ENCODE measurements around the gene RNF175. TPM values are rescaled to one million over a fixed set of nuclear protein-coding genes. Genes with fewer than 3 reads are reported as not detected.

Gene RNF175
- total and polyA plus RNA-seq, 4 donors = 7.8 to 41.7 (median 32.9) TPM

GRCh38 chr4:153777421-153777820 is 17.6 kb upstream of the RNF175 start:
- Histone ChIP-seq H3K36me3 (ENCODE audit: control insufficient read depth, insufficient read depth, low read length) (peaks cover 2% of the 10 kb centered on the region), H3K9me3 (ENCODE audit: control insufficient read depth, insufficient read depth, low read length) (no peaks in the 10 kb centered on the region), H3K4me3 (ENCODE audit: low read depth, low read length) (no peak overlapping the region), H3K4me1 (ENCODE audit: control insufficient read depth, insufficient read depth, low read length) (no peaks in the 10 kb centered on the region), H3K27ac (ENCODE audit: low read depth, low read length) (no peak overlapping the region), H3K27me3 (ENCODE audit: control insufficient read depth, insufficient read depth, low read length) (no peaks in the 10 kb centered on the region)
- no peak for DNase-seq (ENCODE audit: low read depth in 4 of 6, low spot score in 6 of 6)

GRCh38 chr4:153776601-153777000 is 16.8 kb upstream of the RNF175 start:
- peaks cover 2% of the 10 kb centered on the region for H3K36me3 ChIP-seq (ENCODE audit: control insufficient read depth, insufficient read depth, low read length)
- H3K4me3 ChIP-seq (ENCODE audit: low read depth, low read length) = no peak overlapping the region
- 93% methylated on average over 3 of the region's 3 CpGs for WGBS (ENCODE audit: insufficient coverage)
- no peaks in the 10 kb centered on the region for H3K27me3 ChIP-seq (ENCODE audit: control insufficient read depth, insufficient read depth, low read length)
- no peaks in the 10 kb centered on the region for H3K9me3 ChIP-seq (ENCODE audit: control insufficient read depth, insufficient read depth, low read length)
- H3K4me1 ChIP-seq (ENCODE audit: control insufficient read depth, insufficient read depth, low read length) = no peaks in the 10 kb centered on the region
- H3K27ac ChIP-seq (ENCODE audit: low read depth, low read length) = no peak overlapping the region
- no peak for DNase-seq (ENCODE audit: low read depth in 4 of 6, low spot score in 6 of 6)

- Histone ChIP-seq H3K36me3 (ENCODE audit: control insufficient read depth, insufficient read depth, low read length) (no peaks in the 10 kb centered on the region), H3K4me3 (ENCODE audit: low read depth, low read length) (no peak overlapping the region), H3K9me3 (ENCODE audit: control insufficient read depth, insufficient read depth, low read length) (no peaks in the 10 kb centered on the region), H3K27ac (ENCODE audit: low read depth, low read length) (no peak overlapping the region), H3K27me3 (ENCODE audit: control insufficient read depth, insufficient read depth, low read length) (no peaks in the 10 kb centered on the region), H3K4me1 (ENCODE audit: control insufficient read depth, insufficient read depth, low read length) (no peaks in the 10 kb centered on the region)
- no peak for DNase-seq (ENCODE audit: low read depth in 4 of 6, low spot score in 6 of 6)
- WGBS (ENCODE audit: insufficient coverage) = 97% methylated on average over 2 of the region's 2 CpGs
Measured at GRCh38 chr4:153773236-153773690, 13.4 kb upstream of the RNF175 start.

- Histone ChIP-seq H3K4me1 (ENCODE audit: control insufficient read depth, insufficient read depth, low read length) (no peaks in the 10 kb centered on the region), H3K36me3 (ENCODE audit: control insufficient read depth, insufficient read depth, low read length) (no peaks in the 10 kb centered on the region), H3K27me3 (ENCODE audit: control insufficient read depth, insufficient read depth, low read length) (no peaks in the 10 kb centered on the region), H3K27ac (ENCODE audit: low read depth, low read length) (no peak overlapping the region), H3K9me3 (ENCODE audit: control insufficient read depth, insufficient read depth, low read length) (no peaks in the 10 kb centered on the region), H3K4me3 (ENCODE audit: low read depth, low read length) (no peak overlapping the region)
- DNase-seq (ENCODE audit: low read depth in 4 of 6, low spot score in 6 of 6) = no peak
Measured at GRCh38 chr4:153771046-153771445, 11.2 kb upstream of the RNF175 start.

GRCh38 chr4:153766758-153767157 is 6.9 kb upstream of the RNF175 start:
- Histone ChIP-seq H3K9me3 (ENCODE audit: control insufficient read depth, insufficient read depth, low read length) (no peaks in the 10 kb centered on the region), H3K27ac (ENCODE audit: low read depth, low read length) (no peak overlapping the region), H3K27me3 (ENCODE audit: control insufficient read depth, insufficient read depth, low read length) (no peaks in the 10 kb centered on the region), H3K4me3 (ENCODE audit: low read depth, low read length) (no peak overlapping the region), H3K4me1 (ENCODE audit: control insufficient read depth, insufficient read depth, low read length) (no peaks in the 10 kb centered on the region), H3K36me3 (ENCODE audit: control insufficient read depth, insufficient read depth, low read length) (no peaks in the 10 kb centered on the region)
- no peak for DNase-seq (ENCODE audit: low read depth in 4 of 6, low spot score in 6 of 6)
- 100% methylated on average over 2 of the region's 6 CpGs for WGBS (ENCODE audit: insufficient coverage)

- Histone ChIP-seq H3K4me3 (ENCODE audit: low read depth, low read length) (no peak overlapping the region), H3K36me3 (ENCODE audit: control insufficient read depth, insufficient read depth, low read length) (no peaks in the 10 kb centered on the region), H3K27ac (ENCODE audit: low read depth, low read length) (no peak overlapping the region), H3K9me3 (ENCODE audit: control insufficient read depth, insufficient read depth, low read length) (no peaks in the 10 kb centered on the region), H3K27me3 (ENCODE audit: control insufficient read depth, insufficient read depth, low read length) (no peaks in the 10 kb centered on the region), H3K4me1 (ENCODE audit: control insufficient read depth, insufficient read depth, low read length) (no peaks in the 10 kb centered on the region)
- WGBS (ENCODE audit: insufficient coverage) = 81% methylated on average over 7 of the region's 8 CpGs
- no peak for DNase-seq (ENCODE audit: low read depth in 4 of 6, low spot score in 6 of 6)
Measured at GRCh38 chr4:153765894-153766293, 6.1 kb upstream of the RNF175 start.

- Histone ChIP-seq H3K27ac (ENCODE audit: low read depth, low read length) (no peak overlapping the region), H3K9me3 (ENCODE audit: control insufficient read depth, insufficient read depth, low read length) (no peaks in the 10 kb centered on the region), H3K36me3 (ENCODE audit: control insufficient read depth, insufficient read depth, low read length) (no peaks in the 10 kb centered on the region), H3K27me3 (ENCODE audit: control insufficient read depth, insufficient read depth, low read length) (no peaks in the 10 kb centered on the region), H3K4me1 (ENCODE audit: control insufficient read depth, insufficient read depth, low read length) (peaks cover 6% of the 10 kb centered on the region), H3K4me3 (ENCODE audit: low read depth, low read length) (no peak overlapping the region)
- DNase-seq (ENCODE audit: low read depth in 4 of 6, low spot score in 6 of 6) = peak in 1 of 6 donors; percentile 52
- 15% methylated on average over 3 of the region's 5 CpGs for WGBS (ENCODE audit: insufficient coverage)
Measured at GRCh38 chr4:153764601-153765368, 5.0 kb upstream of the RNF175 start.

GRCh38 chr4:153763404-153763803 is 3.6 kb upstream of the RNF175 start:
- Histone ChIP-seq H3K4me3 (ENCODE audit: low read depth, low read length) (no peak overlapping the region), H3K9me3 (ENCODE audit: control insufficient read depth, insufficient read depth, low read length) (no peaks in the 10 kb centered on the region), H3K4me1 (ENCODE audit: control insufficient read depth, insufficient read depth, low read length) (peaks cover 15% of the 10 kb centered on the region), H3K27ac (ENCODE audit: low read depth, low read length) (no peak overlapping the region), H3K27me3 (ENCODE audit: control insufficient read depth, insufficient read depth, low read length) (peaks cover 3% of the 10 kb centered on the region), H3K36me3 (ENCODE audit: control insufficient read depth, insufficient read depth, low read length) (no peaks in the 10 kb centered on the region)
- DNase-seq (ENCODE audit: low read depth in 4 of 6, low spot score in 6 of 6) = peak in 1 of 6 donors; percentile 28
- 80% methylated on average over 1 of the region's 1 CpG for WGBS (ENCODE audit: insufficient coverage)

GRCh38 chr4:153758688-153759406 is 977 bp downstream of the RNF175 start:
- 12% methylated on average over 5 of the region's 15 CpGs for WGBS (ENCODE audit: insufficient coverage)
- peaks cover 5% of the 10 kb centered on the region for H3K9me3 ChIP-seq (ENCODE audit: control insufficient read depth, insufficient read depth, low read length)
- no peak overlapping the region for H3K27ac ChIP-seq (ENCODE audit: low read depth, low read length)
- no peaks in the 10 kb centered on the region for H3K36me3 ChIP-seq (ENCODE audit: control insufficient read depth, insufficient read depth, low read length)
- peak overlapping the region; percentile 26 for H3K4me3 ChIP-seq (ENCODE audit: low read depth, low read length)
- peaks cover 15% of the 10 kb centered on the region for H3K4me1 ChIP-seq (ENCODE audit: control insufficient read depth, insufficient read depth, low read length)
- no peak for DNase-seq (ENCODE audit: low read depth in 4 of 6, low spot score in 6 of 6)
- H3K27me3 ChIP-seq (ENCODE audit: control insufficient read depth, insufficient read depth, low read length) = peaks cover 3% of the 10 kb centered on the region

GRCh38 chr4:153758136-153758535 is 1.7 kb downstream of the RNF175 start:
- Histone ChIP-seq H3K36me3 (ENCODE audit: control insufficient read depth, insufficient read depth, low read length) (no peaks in the 10 kb centered on the region), H3K9me3 (ENCODE audit: control insufficient read depth, insufficient read depth, low read length) (peaks cover 5% of the 10 kb centered on the region), H3K27me3 (ENCODE audit: control insufficient read depth, insufficient read depth, low read length) (peaks cover 3% of the 10 kb centered on the region), H3K27ac (ENCODE audit: low read depth, low read length) (no peak overlapping the region), H3K4me1 (ENCODE audit: control insufficient read depth, insufficient read depth, low read length) (peaks cover 15% of the 10 kb centered on the region), H3K4me3 (ENCODE audit: low read depth, low read length) (no peak overlapping the region)
- WGBS (ENCODE audit: insufficient coverage) = 61% methylated on average over 2 of the region's 2 CpGs
- DNase-seq (ENCODE audit: low read depth in 4 of 6, low spot score in 6 of 6) = peak in 1 of 6 donors; percentile 3
